Measurements from ENCODE around the gene ZNF488.

ZNF488 gene

GRCh38 chr10:47321521-47322195 lies 62.4 kb downstream of the ZNF488 start:
- H3K4me3 ChIP-seq: no peak overlapping the region
- H3K27ac ChIP-seq: no peak overlapping the region

GRCh38 chr10:47320812-47321211 lies 63.3 kb downstream of the ZNF488 start:
- no peak overlapping the region for H3K27ac ChIP-seq

GRCh38 chr10:47319784-47320183 lies 64.3 kb downstream of the ZNF488 start:
- Histone ChIP-seq H3K4me3 (no peak overlapping the region), H3K27ac (no peak overlapping the region)

More at GRCh38 chr10:47320812-47321211, 63.3 kb downstream of the ZNF488 start:
- no peak overlapping the region for H3K4me3 ChIP-seq

GRCh38 chr10:47318706-47319105 lies 65.4 kb downstream of the ZNF488 start:
- H3K27ac ChIP-seq: no peak overlapping the region
- no peak overlapping the region for H3K4me3 ChIP-seq

- Histone ChIP-seq H3K4me3 (no peak overlapping the region), H3K27ac (no peak overlapping the region)
These were observed 66.8 kb downstream of the ZNF488 start for GRCh38 chr10:47317251-47317650.

- no peak overlapping the region for H3K27ac ChIP-seq
- no peak overlapping the region for H3K4me3 ChIP-seq
These were observed 68.0 kb downstream of the ZNF488 start for GRCh38 chr10:47316131-47316530.

All from skin epidermis (tissue), 12 donors.